ENCODE data around the gene CDYL.

- no peak for TF ChIP-seq POLR2AphosphoS5 (IDR thresholded peaks at IDR 0.05; ENCODE audit: low read depth, low read length)
- no peak for TF ChIP-seq POLR2A (IDR thresholded peaks at IDR 0.05; ENCODE audit: low read depth, low read length)
- TF ChIP-seq TAF1 (IDR thresholded peaks at IDR 0.05; ENCODE audit: borderline replicate concordance, low read depth, low read length), result no peak
Observed at GRCh38 chr6:4932228-4932903, 156.2 kb downstream of the CDYL start.
